Left lobe of liver (tissue), 2 donors: ENCODE data around the gene LMF2. TPM values are rescaled to one million over a fixed set of nuclear protein-coding genes. Genes with fewer than 3 reads are reported as not detected.
A peak's percentile ranks its signal among the peaks of the same experiment; 100 is the strongest.

Experiments
- ATAC-seq: fragments of 200-7000 bp; cut with Tn5 transposase; one replicate; pipeline ENCODE4 v1.9.1; 2020; ENCODE audit warnings: mild to moderate bottlenecking, moderate library complexity
- DNase-seq: peaks from one replicate; pipeline ENCODE4 v3.0.0-alpha.2; 2020; ENCODE audit warnings: low spot score
- total RNA-seq: library from RNA; stranded (reverse); gene quantifications from one replicate; pipeline ENCODE4 v1.2.1, GENCODE V29; 2021
- donor health status: DM: no; HTN: no; CAD: no; lungs with moderate emphysema.
- donor health status: DM: no; HTN: yes; CAD: no.

LMF2 gene
- total RNA-seq, 1 donor from 2014 or later, result 50.2 TPM

DNA sequence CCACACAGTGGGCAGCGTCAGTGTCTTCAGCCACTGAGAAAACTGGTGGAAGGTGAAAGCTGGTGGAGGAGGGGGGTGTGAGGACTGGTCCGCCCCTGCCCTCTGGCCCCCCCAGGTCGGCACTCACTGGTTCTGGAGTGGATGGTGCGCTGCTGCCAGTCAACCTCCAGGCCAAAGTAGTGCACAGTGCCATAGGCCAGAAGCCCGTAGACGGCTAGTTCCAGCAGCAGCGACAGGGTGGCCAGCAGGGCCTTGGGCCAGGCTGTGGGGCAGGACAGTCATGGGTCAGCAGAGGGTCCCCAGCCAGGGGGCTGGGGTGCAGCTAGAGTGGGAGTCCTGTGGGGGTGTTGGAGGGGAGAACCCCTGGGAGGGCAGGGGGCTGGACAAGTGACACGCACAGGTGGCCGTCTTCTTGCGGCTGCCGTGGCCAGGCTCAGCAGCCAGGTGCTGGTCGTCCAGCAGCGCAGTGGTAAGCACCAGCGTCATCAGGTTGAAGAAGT lies 2.2 kb downstream of the LMF2 start:
- no peak for DNase-seq
- no peak for ATAC-seq

DNA sequence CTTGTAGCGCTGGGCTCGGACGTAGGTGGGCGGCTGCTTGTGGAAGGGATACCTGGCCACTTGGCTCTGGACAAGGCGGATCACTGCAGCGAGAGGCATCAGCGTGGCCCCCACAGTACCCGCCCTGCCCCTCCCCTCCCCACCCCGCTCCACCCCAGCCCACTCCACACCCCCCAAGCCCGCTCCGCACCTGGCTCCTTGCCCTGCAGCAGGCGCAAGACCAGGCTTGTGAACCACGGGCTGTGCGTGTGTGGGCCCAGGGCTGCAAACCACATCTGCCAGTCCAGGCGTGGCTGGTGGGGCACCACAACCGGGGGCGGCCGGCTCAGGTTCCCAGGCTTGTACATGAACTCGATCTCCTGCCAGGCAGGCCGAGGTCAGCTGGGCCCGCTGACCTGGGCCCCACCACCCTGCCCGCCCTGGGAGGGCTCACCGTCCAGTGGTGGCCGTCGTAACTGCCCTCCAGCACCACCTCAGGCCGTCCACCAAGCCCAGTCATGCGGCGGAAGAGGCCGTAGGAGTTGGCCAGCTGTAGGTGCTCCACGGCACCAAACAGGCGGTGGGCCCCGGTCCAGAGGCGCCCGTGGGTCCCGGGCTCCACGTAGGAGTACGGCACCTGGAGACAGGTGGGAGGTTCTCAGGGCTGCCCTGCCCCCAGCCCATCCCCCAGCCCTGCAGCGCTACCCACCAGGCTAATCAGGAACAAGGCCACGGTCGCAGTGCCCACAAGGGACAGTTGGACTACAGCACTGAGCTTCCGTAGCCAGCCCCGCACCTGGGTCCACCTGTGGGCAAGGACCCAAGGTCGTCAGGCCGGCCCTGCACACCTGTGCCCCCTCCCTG lies 2.9 kb downstream of the LMF2 start:
- ATAC-seq (no peak), DNase-seq (no peak)

DNA sequence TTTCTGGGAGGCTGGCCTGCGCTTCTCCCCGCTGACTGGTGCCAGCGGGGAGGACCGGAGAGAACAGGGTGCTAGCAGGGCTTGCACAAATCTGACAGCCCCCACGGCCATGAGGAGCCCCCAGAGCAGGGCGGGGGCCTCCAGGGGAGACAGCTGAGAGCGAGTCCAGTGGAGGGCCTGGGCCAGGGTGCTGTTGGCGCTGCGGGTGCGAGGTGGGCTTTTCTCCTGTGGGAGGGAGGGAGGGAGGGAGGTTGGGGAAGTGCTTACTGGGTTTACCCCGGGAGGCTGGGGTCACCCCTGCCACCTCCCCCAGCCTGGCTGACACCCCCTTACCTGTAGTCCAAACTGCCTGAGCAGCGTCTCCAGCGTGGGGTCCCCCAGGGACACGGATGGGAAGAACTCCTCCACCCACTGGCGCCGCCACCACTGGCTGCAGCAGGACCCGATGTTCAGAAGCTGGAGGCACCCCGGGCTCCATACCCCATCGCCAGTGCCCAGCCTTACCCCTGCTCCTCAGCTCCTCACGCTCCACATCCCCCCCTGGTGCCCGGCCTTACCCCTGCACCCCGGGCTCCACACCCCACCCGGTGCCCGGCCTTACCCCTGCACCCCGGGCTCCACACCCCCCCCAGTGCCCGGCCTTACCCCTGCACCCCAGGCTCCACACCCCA lies 3.9 kb downstream of the LMF2 start:
- no peak for ATAC-seq
- no peak for DNase-seq

DNA sequence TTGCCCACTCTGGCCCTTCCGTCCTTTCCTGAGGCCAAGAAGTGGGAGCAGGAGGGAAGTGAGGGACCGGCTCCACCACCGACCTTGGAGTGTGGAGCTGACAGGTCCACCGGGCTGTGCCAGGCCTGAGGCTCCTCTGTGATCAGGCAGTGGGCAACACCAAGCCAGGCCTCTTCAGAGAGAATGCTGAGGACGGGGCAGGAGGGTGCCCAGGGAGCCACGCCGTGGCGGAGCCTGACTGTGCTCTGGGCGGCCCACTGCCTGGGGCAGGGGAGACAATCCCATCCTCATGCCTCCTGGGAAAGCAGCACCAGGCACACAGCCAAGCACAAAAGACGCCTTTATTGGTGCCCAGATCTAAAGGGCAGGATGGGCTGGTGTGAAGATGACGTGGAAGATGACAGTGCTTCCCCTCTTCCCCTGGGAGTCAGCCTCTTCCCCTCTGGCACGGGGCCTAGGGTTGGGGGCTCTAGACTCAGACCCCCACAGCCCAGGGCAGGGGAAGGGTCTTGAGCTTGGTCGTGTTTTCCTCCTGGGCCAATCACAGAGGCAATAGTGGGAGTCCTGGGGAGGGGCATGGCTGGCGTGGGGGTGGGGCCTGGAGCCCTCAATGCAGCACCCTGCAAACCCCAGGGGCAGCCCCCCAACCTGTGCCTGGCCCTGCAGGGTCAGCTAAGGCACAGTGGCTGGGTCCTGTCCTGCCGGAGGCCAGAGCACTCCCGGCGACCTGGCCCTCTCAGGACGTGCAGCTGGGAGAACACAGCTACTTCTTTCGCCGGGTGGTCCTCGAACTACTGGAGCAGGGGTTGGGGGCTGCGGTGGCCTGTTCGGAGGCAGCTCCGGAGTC lies 4.7 kb downstream of the LMF2 start:
- DNase-seq, result no peak
- ATAC-seq, result no peak

DNA sequence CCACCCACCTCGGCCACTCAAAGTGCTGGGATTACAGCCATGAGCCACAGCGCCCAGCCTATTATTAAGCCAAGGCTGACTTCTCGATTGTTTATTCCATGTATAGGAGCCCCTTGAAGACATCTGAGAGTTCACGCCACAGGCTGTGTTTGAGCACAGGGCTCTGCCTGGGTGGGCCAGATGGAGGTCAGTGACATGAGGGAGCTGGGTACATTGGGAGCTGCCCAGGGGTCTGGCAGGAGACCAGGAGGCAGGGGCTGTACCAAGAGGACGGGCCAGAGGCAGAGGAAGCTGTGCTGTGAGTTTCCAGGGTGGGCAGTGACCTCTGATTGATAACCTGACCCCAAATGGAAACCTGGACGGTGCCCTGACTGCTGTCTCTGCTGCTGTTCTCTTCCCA lies 5.4 kb downstream of the LMF2 start:
- DNase-seq, result no peak
- no peak for ATAC-seq

DNA sequence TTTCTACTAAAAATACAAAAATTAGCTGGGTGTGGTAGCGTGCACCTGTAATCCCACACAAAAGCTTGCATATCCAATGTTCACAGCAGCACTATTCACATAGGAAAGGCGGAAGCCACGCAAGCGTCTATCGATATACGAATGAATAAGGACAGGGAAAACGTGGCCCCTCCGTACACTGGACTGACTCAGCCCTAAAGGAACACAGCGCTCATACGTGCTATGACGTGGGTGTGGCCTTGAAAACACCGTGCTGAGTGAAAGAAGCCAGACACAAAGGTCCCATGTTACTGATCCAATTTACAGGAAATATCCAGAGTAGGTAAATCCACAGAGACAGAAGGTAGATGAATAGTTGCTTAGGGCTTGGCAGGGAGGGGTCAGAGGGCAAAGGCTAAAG lies 7.0 kb downstream of the LMF2 start:
- no peak for DNase-seq
- ATAC-seq, result no peak

DNA sequence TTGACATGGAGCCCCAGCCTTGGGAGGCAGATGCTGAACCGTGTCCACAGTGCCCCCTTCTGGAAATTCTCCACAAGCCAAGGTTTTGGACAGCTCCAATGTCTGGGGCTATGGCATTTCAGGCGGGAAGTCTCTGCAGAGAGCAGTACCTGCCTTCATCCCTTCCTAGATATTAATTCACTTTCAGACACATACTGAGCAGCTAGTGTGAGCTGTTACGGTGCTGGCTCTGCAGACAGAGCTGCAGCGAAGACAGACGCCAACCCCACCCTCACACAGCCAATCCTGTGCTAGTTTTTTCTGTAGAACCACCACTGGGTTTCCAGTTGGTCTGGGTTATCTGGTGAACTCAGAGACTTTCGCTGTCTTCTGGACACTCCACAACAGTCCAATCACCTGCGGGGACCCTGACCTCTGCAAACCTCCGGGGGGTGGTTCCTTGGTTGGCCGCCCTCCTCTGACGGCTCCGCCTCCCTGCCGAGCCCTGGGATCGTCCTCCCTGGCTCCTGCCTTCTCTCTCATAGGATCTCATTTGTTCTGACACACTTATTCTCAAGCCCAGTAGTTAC lies 9.1 kb downstream of the LMF2 start:
- peak; percentile 84 for DNase-seq
- peak; percentile 94 for ATAC-seq

DNA sequence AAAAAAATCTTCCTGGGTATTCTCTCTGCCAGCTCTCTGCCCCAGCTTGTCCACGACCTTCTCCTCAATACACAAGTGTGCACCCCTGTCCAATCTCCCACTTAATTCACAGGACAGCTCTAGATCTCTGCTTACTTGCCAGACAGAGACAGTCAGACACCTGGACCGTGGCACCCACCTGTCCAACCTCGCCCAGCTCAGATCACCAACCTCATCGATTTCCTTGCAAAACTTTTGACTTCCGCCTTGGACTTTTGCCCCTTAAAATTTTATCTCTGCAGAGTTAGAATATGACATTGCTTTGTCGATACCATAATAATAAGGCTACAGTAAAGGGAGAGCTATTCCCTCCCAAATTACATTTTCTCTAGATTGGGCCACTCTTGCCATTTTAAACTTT lies 10.4 kb downstream of the LMF2 start:
- no peak for ATAC-seq
- DNase-seq, result no peak

DNA sequence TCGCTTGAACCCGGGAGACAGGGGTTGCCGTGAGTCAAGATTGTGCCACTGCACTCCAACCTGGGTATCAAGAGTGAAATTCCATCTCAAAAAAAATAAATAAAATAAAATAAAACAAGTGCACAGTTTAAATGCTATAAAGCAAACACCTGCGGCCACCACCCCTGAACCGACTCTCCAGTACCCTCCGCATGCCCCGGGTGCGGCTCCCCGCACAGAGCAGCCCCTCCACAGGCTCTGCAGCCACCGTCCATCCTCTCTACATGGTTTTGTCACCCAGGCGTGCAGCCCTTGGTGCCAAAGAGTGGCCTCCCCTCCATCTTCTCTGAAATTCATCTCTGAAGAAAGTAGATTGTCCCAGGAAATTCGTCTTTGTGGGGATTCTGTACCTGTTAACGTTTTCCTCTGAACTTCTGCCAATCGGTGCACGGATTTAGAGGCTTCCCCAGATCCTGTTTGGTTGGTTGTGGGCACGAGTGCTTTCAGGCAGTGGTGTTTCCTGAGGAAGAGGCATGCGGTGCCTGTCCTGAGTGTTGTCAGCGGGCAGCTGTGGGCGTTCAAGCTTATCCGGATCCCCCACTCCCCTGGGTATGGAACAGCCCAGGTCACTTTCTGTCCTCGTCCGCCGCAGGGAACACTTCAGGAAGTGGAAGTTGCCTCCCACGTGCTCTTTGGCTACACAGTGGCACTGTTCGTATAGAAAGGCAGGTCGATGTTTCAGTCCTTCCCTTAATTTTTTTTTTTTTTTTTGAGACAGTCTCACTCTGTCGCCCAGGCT lies 16.8 kb downstream of the LMF2 start:
- DNase-seq (no peak), ATAC-seq (no peak)

DNA sequence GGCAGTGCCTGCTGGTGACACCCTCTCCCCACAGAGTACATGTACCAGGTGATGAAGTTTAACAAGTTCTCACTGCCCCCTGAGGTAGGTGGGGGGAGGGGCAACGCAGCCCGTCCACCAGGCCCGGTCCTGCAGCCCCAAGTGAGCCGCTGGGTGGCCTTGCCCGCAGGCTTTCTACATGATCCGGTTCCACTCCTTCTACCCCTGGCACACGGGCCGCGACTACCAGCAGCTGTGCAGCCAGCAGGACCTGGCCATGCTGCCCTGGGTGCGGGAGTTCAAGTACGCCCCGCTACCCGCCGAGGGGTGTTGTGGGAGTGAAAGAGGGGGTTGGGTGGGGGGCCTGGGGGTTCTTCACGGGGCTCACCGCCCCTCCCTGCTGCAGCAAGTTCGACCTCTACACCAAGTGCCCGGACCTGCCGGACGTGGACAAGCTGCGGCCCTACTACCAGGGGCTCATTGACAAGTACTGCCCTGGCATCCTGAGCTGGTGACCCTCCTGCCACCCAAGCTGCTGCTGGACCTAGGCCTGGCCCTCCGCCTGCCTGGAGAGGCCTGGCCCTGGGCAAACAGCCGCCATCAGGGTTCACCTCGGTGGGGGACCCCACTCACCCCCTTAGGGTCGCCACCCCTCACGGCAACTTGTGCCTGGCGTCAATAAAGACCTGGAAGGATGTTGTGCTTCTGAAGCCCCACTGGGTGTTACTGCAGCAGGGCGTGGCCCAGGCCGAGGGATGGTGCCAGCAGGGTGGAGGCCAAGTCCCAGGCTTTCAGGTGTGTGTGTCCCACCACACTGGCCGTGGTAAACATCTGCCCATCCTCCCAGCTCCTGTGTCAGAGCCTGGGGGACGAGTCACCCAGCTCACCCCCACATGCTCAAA lies 17.9 kb downstream of the LMF2 start:
- DNase-seq, result no peak

DNA sequence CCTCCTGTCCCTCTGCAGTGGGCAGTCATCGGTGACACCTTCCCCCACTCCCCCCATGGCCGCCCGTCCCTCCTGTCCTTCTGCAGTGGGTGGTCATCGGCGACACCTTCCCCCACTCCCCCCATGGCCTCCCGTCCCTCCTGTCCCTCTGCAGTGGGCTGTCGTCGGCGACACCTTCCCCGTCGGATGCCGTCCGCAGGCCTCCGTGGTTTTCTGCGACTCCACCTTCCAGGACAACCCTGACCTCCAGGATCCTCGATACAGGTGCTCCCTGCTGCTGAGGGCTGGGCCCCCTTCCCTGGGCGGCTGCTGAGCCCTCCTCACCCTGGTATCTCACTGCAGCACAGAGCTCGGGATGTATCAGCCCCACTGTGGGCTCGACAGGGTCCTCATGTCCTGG lies 18.6 kb downstream of the LMF2 start:
- DNase-seq, result no peak
- no peak for ATAC-seq

More for the DNA sequence above, 17.9 kb downstream of the LMF2 start:
- no peak for ATAC-seq

DNA sequence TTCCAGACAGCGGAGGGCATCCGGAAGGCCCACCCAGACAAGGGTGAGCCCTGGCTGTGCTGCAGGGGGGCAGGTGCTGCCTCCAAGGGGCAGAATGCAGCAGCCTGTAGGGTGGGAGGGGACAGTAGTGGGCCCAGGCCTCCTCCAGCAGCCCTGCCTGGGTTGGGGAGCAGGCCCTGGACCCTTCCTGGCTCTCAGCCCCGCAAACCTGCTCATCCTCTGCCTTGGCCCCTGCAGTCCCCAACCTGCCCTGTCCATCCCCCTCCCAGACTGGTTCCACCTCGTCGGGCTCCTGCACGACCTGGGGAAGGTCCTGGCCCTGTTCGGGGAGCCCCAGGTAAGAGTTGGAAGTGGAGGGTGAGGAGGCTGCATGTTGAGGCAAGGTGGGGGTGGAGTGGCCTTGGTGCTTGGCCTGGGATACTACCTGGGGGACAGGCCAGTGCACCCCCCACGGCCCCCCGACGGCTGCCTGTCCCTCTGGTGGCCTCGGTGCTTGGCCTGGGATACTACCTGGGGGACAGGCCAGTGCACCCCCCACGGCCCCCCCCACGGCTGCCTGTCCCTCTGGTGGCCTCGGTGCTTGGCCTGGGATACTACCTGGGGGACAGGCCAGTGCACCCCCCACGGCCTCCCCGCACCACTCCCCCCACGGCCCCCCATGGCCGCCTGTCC lies 19.4 kb downstream of the LMF2 start:
- ATAC-seq, result no peak
- no peak for DNase-seq

DNA sequence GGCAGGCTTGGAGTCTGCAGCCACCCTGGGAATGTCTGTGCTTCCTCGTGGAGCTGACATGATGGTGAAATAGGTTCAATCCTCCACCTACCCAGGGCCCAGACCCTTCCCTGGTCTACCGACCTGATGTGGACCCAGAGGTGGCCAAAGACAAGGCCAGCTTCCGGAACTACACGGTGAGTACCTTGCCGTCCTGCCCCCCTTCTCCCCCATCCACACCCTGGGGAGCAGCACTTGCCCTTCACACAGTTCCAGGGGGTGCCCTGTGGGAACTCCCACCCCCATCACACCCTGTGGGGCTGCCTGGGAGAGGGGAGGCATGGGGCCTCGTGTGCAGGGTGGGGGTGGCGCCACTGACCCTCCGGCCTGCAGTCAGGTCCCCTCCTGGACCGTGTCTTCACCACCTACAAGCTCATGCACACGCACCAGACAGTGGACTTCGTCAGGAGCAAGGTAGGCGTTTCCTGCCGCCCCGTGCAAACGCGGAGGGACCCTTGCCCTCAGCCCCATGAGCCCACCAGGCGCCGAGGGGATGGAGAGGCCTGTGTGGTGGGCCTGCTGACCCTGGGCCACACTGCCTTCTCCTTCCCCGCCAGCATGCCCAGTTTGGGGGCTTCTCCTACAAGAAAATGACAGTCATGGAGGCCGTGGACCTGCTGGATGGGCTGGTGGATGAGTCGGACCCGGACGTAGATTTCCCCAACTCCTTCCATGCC lies 20.1 kb downstream of the LMF2 start:
- ATAC-seq, result no peak
- DNase-seq, result no peak

DNA sequence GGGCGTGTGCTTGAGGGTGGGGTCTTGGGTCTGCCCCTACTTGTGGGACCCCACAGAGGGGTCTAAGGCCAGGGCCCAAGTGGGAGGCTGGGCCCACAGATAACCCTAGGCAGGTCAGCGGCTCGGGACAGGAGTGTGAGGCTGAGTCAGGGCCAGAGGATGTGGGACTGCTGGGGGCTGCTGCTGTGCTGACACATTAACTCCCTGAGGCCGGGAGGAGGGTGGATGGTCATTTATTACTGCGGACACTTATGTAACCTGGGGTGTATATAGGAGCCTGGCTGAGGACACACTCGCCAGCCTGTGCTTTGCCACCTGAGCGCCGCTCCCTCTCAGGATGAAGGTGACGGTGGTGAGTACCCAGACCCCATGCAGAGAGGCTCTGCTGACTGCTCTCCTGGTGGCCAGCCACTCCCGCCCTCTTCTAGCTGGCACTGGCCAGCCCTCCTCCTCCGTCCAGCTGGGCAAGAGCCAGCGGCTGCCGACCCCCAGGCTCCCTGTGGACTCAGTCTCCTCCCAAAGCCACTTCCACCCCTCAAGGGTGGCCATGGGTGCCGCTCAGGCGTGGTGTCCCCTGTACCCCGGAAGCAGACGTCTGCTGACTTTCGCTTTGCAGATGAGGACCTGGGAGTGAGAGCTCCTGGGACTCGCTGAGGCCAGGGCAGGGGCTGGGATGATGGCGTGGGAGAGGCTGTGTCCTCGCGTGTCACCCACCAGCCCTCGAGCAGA lies 20.8 kb downstream of the LMF2 start, which contains the start of gene MIOX:
Gene MIOX, plus strand, starts transcription at position 299 of the 729 bp plus-strand sequence. Its CDS starts 39 bp downstream, at position 338.
- ATAC-seq, result no peak
- DNase-seq, result no peak

DNA sequence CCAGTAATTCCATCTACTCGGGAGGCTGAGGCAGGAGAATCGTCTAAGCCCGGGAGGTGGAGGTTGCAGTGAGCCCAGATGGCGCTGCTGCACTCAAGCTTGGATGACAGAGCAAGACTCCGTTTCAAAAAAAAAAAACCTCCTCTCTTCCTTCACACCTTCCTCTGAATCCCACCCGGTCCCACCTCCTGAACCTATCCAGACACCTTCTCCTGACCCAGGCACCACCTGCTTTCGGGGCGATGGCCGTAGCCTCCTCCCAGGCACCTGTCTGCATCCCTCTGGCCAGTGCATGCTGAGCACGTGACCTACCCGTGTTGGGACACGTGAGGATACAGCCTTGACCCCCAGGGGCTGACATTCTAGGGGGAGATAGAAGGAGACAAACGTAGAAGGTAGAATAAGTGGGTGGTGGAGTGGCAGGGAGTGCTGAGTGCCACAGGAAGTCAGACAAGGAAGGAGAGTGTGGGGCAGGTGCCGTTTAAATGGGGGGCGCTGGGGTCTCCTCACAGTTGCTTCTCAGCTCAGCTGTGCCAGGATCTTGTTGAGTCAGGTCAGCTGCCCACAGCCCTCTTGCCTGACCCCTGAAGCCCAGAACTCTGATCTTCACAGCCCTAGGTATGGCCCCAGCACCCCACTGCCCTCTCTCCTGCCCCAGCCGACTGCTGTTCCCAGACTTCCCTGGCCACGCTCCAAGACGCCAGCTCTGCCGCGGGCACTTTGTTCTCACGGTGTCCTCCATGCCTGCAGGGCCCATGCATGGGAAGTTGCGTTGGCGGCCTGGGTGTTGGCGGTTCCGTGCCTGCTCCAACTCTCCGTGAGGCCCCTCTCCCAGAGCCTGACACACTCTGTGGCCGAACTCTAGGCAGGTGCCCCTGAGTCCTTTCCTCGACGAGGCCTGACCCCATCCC lies 22.0 kb downstream of the LMF2 start:
- peak; percentile 78 for DNase-seq
- ATAC-seq, result peak; percentile 69
